ENCODE results near the gene TRAM2.

TRAM2 gene

DNA sequence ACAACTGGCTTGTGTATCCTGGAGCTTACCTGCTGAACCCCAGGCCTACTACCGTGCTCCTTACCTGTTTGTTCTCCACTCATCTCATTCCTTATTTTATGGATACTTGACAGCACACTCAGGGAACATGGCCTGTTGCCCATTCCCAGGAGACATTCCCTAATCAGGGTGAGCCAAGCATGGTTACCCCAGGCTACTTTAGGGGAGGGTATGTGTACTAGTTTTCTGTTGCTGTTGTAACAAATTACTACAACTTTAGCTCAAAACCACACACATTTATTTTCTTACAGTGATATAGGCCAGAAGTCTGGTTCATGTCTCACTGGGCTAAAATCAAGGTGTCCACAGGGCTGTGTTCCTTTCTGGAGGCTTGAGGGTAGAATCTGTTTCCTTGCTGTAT is 15.0 kb upstream of the TRAM2 start:
- DNase-seq, result no peak

DNA sequence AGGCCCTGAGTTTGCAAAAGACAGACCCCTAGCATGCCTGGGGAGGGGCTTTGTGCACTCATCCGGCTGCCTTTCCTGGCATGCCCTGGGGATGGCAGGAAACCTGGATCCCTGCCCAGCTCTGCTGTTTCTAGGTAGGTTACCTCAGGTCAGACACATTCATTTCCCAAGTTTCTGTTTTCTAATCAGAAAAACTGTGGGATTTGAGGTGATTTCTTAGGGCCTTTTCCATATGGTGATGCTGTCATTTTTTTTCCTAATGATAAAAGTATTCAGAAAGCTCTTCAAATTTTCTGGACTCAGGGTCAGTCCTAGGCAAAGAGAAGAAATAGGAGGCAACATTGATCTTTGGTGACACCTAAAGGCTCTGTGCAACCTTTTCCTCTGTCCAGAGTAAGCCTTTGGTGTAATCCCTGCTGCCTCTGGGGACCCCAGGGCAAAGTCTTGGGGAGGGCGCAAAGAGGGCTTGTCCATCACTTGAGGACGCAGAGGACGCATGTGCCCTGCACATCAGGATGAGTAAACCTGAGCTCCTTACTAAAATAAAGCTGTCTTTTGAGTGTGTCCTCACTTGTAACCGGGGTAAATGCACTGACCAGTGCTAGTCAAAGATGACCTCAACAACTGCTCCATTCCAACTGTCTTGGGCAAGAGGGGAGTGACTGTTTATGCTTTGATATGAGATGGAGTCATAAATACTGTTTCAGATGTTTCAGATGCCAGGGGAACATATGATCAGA is 13.5 kb upstream of the TRAM2 start:
- no peak for DNase-seq

DNA sequence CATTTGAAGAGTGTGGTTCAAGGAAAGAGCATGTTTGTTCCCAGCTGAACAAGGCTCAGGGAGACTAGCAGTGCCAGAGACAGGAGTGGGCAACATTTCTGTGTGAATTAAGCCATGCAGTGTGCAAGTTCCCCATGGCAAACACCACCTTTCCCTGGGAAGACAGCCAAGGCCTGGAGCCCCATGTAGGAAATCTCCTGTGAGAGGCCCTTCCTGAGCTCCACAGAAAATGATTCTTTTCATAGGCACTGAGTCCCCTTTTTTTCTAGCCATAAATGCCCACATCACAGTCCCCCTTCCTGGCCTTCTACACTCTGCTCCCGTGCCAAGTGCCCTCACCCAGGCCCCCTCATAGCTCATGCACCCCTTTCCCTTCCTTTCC is 11.8 kb upstream of the TRAM2 start:
- no peak for DNase-seq

DNA sequence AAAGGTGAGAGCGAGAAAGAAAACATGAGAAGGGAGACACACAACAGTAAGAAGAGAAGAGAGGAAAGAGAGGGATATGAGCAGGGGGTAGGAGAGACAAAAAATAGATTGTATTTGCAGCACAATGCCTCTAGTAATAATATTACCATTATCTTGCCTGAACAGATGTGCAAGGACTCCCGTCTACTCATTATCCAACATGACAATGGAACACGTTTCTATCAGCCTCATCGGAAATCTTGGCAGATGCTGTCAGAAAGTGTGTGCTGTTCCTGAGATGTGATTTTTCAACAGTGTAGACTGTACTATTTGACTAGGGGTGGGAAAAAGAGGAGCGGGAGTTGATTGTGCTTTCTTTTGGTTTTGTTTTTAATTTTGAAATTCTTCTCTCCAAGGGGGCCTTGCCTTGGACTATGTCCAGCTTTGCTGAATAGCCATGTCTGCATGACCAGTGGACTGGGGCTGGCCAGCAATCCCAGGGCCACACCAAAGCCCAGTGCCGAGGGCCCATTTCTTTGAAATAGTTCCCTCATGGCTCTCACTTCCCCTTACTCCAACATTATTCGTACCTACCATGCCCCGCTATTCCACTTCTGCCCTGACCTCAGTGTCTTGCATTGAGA is 11.3 kb upstream of the TRAM2 start:
- no peak for DNase-seq

DNA sequence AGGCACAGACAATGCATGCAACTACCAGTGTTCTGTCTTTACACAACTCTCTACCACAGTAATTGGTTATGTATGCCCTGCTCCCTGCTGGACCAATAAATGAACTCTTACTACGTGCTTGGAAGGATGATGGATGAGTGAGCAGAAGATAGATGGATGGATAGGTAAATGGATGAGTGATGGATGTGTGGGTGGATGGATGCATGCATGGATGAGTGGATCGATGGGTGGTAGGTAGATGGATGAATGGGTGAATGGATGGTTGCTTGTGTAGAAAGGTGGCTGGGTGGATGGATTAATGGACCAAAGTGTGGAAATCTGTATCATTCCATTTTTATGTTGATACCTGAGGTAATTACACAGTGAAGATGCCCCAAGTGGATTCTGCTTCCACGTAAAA is 10.1 kb upstream of the TRAM2 start:
- DNase-seq, result no peak

DNA sequence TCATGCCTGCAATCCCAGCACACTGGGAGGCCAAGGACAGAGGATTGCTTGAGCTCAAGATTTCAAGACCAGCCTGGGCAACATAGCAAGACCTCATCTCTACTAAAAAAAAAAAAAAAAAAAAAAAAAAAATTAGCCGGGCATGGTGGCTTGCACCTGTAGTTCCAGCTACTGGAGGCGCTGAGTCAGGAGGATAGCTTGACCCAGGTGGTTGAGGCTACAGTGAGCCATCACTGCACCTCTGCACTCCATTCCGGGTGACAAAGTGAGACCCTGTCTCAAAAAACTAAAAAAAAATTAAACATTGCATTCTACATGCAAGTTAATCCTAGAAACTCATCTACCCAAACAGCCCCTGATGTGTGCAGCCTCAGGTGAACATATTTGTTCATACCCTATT is 7.3 kb upstream of the TRAM2 start:
- DNase-seq, result no peak

DNA sequence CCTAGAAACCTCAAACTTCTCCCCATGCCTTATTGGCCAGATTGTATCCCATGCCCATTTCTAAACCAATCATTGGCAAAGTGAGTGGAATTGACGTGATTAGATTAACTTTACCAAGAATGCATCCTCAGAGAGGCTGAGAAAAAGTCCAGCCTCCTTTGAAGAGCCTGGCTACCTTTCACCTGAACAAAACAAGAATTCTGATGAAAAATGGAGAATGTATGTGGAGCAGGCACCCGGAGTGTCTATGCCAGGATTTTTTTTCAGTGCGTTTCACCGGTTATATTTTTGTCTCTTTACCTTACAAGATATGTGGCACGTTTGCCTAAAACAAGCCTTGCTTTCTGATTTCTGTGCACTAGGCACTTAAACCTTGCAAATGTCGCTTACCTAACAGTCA is 6.1 kb upstream of the TRAM2 start:
- no peak for DNase-seq

DNA sequence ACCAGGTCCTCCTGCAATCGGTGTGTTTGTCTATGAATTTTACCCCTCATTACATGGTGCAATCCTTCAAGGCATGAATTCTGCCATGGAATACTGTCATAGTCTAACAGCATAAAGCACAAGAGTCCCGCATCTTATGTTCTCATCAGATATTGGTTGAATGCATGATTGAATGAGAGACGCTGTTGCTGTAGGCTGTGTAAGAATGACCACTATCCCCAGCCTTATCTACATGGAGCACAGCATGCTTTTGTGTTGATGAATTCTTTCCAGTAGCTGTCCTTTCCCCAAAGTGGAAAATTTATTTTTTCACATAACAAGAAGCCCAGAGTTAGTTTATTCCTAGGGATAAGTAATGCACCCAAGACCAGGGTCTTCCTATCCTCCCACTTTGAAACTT is 5.6 kb upstream of the TRAM2 start:
- DNase-seq, result no peak

DNA sequence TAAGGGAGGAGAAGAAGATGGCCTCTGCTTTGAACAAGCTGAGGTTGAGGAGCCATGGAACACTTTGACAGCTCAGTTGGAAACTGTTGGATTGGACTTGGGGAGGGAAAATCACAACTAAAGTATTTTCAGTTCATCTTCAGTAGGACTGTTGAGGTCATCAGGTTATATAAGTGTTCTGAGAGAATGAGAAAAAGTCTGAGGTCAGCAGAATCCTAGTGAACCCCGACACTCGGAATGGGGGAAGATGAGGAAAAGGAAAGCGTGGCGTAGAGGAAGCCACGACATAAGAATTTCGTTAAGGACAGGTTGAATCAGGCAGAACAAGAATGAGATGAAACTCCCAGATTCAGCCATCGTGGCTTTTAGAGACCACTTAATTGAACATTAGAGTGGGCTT is 4.0 kb upstream of the TRAM2 start:
- DNase-seq, result no peak

DNA sequence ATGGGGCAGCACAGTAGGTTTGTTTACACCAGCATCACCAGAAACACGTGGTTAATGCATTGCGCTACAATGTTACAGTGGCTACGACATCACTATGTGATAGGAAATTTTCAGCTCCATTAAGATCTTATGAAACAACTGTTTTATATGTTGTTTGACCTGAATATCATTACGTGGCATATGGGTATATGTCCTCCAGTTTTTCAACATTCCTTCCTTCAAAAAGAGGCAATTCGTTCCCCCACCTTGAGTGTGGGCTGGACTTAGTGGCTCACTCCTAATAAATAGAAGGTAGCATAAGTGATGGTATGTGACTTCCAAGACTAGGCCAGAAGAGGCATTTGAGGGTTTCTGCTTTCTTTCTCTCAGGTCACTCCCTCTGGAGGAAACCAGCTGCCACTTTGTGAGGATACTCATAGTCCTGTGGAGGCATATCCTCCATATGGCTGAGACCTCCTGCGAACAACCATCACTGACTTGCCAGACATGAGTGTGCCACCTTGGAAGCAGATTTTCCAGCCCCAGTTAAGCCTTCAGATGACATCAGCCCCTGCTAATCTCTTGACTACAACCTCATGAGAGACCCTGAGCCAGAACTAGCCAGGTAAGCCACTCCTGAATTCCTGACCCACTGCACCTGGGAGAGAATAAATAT is 2.3 kb upstream of the TRAM2 start:
- DNase-seq, result no peak

DNA sequence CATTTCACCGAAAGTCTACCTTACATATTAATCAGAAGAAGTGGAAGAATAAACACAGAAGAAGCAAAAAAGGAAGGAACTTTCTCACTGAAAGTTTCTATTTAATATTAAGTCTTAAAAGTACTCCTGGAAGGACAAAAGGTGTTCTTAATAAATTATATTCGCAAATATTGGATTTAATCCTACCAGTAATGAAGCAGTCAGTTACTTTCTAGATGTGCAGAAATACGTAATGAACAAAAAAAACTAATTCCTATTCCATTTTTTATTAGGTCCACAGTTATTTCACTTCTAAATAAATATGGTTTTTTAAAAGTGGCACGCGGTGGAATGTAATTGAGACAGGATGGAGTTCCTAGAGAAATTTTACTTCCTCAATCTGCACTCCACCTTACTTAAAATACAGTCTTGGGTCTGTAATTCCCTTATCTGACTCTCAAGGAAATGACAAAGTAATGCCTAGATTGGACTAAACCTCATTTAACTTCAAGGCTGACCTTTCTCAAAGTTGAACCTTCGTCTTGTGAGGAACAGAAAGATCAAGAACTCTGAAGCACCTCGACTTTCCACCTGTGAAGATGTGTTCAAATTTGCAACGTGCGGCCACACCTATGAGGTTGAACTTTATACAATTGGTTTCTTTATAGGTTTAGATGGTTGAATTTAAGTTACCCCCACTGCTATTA is 1.1 kb upstream of the TRAM2 start:
- DNase-seq, result no peak

DNA sequence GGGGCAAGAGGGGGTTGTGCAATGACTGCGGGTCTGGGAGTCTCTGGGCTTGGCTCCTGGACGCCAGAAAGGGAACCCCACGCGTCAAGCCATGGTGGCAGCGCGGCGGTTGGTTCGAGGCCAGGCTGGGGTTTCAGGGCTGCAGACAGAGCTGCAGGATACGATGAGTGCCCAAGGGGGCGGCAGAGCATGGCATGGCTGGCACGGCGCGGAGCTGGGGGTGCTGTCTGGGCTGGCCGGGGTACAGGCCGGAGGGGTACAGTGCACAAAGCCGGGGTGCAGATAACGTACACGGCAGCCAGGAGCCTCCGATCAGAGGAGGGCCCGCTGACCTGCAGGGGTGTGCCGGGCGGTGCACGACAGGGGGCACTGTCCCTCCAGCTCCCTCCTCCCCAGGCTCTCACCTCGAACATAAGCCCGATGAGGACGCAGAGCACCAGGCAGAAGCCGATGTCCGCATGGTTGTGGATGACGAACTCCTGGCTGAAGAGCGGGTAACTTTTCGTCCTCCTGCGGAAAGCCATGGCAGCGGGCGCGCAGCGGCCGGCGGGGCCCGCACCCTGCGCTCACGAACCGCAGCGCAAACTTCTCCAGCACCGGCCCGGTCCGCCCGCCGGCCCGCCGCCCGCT is 353 bp downstream of the TRAM2 start:
- peak; percentile 70 for DNase-seq

DNA sequence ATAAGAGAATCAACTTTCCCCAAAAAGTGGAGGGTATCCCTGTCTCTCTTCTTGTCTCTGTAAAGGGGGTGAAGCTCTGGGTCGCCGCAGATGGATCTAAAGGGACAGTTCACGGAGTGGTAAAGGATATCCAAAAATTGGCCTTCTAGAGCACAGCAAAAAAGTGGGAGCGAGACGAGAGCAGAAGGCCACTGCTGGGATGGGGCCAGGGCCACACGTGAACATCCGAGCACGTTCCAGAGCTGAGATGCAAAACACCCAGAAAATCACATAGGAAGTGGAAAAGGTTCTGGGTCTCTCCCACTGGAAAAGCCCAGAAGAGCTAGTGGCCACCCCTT is 837 bp downstream of the TRAM2 start:
- no peak for DNase-seq

DNA sequence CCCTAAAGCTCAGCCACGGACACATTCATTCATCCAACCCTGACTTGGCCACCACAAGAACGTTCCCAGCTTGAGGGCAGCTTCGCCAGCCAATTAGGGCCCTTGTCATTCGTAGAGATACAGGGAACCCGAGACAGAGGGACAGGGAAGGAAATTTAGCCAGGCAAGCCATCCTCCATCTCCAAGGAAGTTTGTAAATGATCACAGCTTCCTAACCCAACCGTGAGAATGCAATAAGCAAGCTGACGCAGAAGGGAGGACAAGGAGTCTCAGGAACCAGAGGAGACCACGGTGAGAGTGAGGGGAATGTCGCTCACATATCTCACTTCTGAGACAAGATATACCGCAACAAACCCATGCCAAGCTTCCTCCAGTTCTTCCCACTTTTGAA is 1.4 kb downstream of the TRAM2 start:
- no peak for DNase-seq

DNA sequence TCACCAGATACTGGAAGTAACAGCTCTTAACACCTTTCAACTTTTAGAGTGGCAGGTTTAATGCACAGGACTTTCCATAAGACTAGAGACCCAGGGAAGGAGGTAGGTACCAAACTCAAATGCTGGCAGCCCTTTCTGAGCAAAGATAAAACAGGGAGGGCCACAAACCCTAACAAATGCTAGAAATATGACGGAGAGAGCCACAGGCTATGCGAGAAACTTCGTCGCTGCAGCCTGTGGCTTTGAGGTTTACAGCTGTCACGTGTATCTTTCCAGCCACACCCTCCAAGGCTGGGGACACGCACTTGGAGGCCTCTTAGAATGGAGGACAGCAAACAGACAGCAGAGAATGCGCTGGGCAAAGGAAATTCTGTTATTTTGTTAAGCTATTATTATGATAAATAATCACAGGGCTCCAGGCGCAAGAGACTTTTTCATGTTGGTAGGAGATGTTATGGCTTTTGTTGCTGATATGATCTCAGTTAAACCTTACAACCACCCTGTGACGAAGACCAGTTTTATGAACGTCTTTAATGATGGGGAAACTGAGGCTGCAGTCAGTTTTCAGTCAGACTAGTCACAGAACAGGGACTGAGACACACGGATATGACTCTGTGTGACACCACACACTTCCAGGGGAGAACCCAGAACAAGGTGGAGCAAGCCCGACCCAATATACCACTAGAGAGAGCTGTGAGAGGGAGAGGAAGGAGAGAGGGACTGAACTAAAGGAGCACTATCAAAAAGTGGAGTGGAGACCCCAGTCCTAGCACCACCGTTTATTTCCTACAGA is 2.0 kb downstream of the TRAM2 start:
- DNase-seq, result peak; percentile 66

DNA sequence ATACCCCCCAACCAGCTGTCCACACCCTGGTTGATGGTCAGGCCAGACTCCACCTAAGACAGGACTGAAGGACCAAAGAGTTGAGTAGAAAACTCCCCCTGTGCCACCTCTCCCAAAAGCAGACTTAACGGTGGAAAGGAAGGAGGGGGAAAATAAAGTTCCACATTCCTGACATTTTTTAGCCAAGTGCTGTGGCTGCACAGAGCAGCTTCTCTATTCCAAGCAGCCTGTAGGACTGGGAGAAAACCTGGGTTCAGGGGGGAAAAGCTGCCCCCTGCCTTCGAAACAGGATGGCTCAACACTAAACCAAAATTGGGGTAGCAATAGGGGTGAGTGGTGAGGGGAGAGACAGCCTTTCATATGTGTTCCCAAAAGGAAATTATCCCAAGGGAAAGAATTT is 3.6 kb downstream of the TRAM2 start:
- DNase-seq, result no peak

DNA sequence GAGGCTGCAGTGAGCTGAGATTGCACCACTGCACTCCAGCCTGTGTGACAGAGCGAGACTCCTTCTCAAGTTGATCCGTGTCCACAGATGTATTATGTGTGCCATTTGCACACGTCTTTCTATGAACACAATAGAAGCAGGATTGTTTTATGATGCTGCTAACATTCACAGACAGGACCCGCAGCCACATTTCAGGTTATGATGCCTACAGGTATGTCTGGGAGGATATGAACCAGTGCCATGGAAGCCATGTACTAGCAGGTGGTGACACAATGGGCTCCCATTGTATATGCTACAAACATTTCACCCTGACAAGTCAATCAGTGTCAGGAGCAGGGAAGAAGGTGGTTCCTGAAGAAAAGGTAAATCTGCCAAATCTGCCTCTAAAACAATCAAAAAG is 4.3 kb downstream of the TRAM2 start:
- DNase-seq, result no peak

DNA sequence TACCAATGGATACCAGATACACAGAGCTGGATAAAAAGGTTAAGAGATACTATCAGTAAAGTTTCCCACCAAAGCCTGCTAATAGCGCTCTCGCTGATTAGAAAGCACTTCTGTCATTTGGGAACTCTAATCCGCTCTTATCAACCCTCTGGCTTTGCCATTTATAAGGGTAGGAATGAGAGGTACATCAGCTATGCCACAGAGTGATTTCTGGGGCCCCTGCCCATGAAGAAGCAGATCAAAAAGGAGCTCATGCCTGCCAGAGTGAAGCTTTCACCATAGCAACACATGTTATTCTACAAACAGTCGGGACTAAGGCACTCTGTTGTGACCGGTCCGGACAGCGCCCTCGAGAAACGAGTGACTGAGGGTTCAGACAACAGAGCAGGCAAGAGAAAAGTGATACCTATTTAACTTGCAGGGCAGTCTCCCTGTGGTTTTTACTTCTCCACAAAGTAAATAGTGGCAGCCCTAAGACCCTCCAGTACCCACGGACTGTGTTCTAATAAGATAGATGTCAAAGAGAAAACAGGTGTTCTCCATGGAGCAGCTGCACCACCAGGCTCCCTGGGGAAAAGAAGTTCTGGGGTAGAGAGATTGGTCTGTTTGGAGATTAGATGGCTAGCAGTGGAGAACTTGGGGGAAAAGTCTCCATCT is 5.6 kb downstream of the TRAM2 start:
- DNase-seq, result no peak

DNA sequence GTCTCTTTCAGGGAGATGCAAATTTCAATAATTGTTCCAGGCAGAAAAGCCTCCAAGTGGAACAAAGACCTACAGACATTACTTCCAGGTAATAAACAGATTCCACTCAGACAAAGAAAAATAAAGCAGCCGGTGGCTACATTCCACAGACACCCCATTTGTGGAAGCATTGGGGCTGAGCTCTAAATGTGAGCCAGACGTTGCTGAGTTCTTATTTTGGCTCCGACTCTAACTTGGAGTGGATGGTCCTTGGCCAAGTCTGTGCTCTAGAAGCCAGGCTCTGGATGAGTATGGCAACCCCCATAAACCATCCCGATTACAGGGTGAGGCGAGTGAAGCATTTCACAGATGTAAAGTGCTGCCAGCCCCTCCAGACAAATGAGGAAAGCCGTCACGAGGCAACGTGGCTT is 6.6 kb downstream of the TRAM2 start:
- no peak for DNase-seq

DNA sequence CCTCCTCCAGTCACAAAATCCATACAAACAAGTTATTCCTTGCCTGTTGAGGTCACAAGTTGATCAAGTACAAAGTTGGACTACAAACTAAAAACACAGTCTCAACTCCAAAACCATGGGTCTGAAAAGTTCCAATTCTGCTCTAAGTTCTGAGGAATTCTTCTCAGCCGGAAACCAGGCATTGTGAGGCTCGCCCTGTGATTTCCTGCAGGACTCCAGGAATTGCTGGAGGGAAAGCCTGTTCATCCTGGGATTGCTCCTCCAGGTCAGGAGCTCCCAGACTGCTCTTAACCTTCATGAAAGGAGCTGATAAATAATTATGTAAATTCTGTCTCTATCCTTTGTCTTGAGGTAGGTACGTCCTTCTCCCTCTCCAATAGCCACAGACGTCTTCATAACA is 8.5 kb downstream of the TRAM2 start:
- DNase-seq, result no peak

DNA sequence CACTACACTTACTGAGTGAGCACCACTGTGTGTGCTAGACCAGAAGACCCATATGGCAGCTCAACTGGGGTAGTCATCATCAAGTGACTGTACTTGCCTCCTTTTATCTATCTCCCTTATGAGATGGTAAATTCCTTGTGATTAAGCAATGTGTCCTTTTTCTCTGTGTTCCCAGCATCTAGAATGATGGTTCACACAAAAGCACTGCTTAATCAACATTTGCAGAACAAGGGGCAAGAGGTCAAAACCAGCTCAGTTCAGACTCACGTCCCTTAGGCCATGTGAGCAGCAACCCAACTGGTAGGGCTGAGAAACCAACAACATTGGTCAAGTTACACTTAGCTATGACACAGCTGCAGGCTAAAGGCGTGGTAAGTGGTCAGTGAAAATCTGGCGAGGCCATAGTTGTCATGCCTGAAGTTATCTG is 10.0 kb downstream of the TRAM2 start:
- DNase-seq, result no peak

DNA sequence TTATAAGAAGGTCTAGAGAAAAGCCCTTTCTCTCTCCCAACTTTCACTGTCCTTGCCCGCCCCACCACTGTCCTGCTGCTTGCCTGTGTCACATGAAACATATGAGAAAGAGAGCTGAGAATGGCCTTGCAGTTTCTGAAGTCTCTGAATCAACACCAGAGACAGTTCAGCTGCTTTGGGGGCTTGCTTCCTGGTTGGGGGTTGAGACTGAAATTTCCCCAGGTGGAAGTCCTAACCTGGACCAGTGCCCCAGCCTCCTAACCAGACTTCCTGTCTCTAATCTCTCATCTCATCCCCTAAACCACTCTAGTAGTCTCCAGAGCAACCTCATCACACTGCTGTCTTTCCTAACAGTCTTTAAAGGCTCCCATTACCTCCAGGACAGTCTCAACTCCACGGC is 10.7 kb downstream of the TRAM2 start:
- no peak for DNase-seq
